ENCODE data around the gene VSTM2L.

The VSTM2L gene

GRCh38 chr20:37901654-37902503 is 1.0 kb upstream of the VSTM2L start:
- peak; percentile 63 for DNase-seq

DNA sequence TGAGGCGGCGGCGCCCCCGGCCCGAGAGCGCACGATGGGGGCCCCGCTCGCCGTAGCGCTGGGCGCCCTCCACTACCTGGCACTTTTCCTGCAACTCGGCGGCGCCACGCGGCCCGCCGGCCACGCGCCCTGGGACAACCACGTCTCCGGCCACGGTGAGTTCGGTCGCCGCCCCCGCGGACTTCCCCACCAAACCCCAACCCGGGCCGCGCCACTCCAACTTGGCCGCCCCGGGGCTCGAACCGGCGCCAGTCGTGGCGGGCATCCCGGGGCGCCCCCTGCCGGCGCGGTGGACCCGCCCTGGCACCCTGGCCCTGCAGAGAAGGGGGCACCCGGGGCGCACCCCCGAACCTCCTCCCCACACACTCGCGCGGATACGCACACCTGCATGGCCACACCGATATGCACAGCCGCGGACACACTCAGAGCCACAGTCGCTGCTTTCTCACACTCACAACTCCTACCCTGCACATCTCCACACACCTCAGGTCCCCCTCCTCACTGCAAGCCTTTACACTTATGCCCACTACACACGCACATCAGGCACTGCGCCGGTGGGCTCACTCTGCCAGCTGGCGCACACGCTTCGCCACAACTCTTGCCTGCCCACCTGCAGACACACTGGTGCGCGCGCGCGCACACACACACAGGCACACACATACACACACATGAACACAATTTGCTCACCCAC is 535 bp downstream of the VSTM2L start:
- no peak for DNase-seq

DNA sequence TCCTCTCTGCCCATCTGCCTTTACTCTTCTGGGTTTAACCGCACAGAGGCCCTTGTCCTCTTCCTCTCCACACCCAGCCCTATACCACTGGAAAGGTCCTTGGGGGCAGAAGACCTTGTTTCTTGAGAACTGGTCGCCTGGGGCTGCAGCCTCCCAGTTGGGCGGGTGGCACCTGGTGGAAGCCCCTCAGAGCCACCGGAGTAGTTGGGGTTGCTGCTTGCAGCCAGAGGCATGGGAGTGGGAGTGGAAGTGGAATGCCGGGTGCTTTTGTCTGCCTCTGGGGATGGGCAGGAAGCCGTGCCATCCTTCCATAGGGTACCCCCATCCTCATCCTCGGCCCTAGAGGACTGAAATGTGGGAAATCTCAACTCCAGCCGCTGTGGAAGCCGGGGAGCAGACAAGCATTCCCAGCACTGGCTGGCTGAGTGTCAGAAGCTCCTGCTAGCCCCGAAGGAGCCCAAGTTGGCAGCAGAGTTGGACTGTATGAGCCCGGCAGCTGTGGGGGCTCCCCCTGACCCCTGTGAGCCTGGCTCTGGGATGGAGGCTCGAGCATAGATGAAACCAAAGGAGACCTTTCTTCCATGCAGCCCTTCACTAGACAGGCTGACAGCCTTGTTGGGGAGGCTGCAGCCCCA is 1.2 kb downstream of the VSTM2L start:
- DNase-seq = no peak

- DNase-seq = no peak
Measured at GRCh38 chr20:37904845-37905373, 2.0 kb downstream of the VSTM2L start.

DNA sequence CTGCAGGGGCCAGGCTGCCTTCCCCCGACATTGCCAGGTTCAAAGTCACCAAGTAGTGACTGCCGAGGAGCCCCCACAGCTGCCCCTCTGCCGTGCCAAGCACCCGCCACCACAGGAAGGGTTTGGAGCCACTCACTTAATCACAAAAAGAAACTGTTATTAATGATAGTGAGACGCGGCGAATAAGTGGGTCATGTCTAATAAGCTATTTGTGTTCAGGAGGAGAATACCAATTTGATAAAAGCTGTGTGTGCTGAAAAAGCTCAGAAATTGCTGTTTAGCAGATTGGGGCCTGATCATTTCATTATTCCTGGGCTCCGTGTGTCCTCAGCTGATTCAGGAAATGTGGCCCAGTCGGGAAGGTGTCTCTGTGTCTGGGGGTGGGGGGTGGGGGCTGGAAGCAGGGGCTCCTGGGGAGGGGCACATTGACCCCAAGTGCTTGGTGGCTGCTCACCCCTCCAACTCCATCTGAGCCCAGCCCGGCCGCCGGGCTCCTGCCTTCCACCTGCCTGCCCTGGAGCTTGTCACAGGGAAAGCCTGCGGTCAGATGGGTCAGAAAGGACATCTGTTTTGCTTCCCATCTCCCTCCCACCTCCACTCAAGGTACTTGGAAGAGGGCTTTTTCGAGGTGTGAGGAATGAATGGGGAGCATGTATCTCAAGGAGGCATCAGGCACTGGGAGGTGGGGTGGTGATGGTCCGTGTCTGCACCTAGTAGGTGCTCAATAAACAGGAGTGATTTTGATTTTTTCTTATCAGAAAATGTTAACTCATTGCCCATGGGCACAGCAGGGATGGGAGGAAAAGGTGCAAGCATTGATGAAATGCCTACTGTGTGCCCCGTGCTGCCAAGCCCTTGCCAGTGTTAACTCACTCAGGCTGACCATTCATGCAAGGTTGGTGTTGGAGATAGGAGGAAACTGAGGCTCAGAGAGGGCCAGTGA is 3.0 kb downstream of the VSTM2L start:
- no peak for DNase-seq

GRCh38 chr20:37907330-37907676 is 4.4 kb downstream of the VSTM2L start:
- DNase-seq = no peak

DNA sequence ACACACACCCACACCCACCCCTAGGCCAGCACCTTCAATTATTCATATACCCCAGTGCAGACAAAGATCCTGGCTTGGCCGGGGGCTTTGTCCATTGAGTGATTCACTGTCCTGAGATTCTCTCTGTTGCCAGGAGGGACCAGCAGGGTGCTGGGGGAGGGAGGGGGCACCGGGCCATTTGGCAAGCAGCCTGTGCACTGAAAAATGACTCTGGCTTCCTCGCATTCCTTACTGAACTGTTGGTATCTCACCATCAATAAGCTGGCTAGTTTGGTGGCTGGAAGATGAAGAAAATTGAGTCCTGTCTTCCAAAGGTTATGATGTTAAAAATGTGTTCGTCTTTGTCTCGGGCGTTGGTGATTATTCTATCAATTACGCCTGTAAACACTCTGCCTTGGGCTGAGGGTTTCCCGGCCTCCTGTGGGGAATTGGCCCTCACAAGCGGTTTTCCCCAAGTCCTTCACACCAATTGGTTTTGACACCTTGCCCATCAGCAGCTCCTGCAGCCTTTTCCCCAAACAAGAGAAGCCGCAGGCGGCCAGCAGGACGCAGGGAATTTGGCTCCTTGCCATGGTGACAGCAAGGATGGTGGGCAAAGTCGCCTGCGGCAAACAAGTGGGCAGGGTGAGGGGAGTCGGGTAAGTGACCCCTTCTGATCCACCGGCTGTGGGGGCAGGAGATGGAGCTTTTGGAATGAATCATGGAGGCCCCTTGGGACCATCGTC is 4.9 kb downstream of the VSTM2L start:
- DNase-seq = no peak

- no peak for DNase-seq
Measured at GRCh38 chr20:37911261-37911660, 8.3 kb downstream of the VSTM2L start.

GRCh38 chr20:37911838-37912281 is 8.9 kb downstream of the VSTM2L start:
- DNase-seq = no peak

GRCh38 chr20:37912874-37913273 is 9.9 kb downstream of the VSTM2L start:
- DNase-seq = no peak

DNA sequence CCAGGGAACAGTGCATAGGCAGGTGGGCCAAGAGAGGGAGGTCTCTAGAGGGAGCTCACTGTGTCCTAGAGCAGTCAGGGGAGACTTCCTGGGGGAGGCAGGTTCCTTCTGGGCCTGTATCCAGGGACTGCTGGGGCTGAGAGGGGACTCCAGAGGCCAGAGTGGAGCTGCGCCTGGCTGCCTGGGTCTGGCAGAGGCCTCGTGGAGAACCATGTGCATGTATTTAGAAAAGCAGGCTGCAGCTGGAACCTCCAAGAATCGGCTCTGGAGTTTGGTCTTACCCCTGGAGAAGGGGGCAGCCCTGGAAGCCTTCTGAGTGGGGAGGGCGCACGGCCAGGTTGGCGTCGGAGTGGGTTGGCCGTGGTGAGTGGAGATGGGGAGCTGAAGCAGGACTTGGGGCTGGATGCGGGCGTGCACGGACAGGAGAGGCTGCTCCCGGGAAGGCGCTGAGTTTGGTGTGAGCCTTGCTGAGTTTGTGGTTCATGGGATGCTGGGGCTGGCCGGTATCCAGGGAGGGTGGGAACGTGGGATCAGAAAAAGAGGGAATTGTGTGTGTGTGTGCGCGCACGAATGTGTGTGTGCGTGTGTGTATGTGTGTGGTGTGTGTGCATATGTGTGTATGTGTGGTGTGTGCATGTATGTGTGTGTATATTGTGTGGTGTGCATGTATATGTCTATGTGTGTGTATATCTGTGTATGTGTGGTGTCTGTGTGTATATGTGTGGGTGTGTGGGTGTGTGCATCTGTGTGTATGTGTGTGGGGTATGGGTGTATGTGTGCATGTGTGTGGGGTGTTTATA is 10.8 kb downstream of the VSTM2L start:
- no peak for DNase-seq

DNA sequence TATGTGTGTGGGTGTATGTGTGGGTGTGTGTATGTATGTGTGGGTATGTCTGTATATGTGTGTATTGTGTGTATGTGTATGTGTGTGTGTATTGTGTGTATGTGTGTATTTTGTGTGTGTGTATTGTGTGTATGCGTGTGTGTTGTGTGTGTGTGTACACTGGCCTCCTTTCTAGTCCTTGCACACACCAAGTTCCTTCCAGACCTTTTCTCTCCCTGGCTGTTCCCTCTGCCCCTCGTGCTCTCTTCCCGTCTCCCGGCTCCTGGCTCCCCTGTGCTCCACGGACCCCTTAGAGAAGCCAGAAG is 11.4 kb downstream of the VSTM2L start:
- no peak for DNase-seq

DNA sequence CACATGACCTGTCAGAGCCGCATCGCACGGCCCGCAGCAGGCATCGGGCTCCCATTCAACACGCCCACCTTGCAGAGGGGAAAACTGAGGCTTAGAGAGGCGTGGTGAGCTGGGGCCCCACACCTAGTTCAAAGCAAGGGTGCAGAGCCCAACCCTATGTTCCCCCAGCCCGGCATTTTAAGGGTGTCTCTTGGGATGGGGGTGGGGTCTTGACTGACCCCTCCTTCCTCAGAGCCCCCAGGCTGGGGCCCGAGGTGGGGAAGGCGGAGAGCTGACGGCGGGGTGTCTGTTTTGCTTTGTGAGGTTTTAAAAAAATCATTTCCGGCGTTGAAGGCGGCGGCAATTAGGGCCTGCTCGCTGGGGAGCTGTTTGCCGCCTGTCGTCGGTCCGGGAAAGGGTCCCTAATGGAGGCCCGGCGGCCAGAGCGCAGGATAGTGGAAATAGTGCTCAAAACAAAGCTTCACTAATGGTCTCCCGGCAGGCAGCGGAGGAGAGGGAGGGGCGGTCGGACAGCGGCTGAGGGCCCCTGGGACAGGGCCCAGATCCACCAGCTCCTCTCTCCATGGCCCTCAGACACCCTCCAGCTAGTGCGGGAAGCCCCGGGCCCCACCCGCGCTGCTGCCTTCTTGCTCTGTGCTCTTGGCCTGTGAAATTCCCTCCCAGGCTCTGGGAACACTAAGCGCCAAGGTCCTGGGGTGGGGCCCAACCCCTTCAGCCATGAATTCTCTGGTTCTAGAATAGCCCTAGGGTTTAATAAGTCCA is 11.9 kb downstream of the VSTM2L start:
- peak; percentile 27 for DNase-seq

DNA sequence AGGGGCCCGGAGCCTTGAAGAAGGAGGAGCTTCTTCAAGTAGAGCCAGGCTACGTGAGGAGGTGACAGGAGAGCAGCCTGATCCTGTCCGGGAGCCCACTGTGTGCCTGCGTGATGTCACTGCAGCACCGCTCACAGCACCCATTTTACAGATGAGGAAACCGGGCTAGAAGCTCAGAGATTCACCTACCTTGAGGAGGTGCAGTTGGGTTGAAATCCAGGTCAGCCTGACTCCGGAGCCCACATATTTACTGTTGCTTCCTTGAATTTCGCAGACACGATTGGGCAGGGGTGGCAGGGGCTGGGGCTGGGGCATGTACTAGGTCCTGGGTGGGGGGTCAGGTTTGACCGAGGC is 12.5 kb downstream of the VSTM2L start:
- DNase-seq = no peak

DNA sequence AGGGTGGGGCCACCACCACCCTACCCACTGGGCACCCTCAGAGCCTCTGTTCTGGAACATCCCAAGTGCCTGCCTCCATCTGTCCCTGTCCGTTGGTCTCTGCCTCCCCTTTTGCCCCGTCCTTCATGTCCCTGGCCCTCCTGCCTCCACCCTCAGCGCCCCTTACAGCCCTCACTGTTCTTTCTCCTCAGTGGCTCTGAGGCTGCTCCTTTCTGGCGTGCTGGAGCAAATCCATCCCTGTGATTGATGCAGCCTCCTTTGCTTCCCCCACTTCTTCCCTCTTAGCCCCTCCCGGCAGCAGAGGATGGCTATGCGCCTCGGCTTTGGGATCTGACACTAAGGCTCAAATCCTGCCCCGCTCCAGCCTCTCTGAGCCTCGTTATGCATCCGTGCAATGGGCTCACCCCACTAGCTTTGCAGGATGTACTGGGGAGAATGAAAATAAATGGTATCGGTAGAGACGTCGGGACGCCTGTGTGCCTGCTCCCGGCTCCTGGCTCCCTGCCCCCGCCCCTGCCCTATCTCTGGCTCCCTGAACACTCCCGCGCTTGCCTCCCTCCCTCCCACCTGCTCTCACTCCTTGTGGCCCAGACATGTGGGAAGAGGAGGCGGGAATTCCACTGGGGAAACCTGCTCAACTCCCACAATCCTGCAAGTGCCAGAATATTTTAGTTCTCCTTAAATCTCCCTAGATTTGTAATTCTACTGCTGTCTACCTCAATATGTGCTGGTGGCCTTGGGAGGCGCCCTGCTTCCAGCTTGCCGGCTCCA is 13.1 kb downstream of the VSTM2L start:
- DNase-seq = no peak

- no peak for DNase-seq
Measured at GRCh38 chr20:37917461-37917860, 14.5 kb downstream of the VSTM2L start.

GRCh38 chr20:37918035-37918434 is 15.1 kb downstream of the VSTM2L start:
- no peak for DNase-seq

DNA sequence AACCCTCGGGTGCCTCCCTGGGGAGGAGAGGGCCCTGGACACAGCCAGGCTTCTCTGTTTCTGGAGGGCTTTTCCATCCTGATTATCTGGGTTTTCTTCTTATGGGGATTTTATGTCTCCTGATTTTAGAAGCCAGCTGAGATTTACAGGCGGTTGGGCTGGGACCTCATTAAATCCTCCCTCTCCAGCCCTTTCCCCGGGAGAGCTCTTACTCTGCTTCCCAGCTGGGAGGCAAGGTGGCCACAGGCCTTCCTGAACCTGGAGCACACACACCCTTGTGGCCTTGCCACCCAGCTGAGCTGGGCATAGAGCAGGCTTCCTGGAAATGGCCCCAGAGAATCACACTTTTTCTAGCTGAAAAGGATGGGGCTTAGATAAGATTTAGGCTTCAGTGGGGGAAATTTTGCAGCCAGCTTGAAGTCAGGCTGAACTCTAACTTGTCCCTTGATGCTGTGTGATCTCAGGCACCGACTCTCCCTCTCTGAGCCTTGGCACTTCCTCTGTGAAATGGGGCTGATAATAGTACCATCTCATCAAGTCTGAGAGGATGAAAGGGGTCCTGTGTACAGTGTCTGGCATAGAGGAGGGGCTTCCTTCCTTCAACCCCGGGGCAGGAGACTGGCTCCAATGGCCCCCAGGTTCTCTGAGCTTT is 16.6 kb downstream of the VSTM2L start:
- DNase-seq = no peak

DNA sequence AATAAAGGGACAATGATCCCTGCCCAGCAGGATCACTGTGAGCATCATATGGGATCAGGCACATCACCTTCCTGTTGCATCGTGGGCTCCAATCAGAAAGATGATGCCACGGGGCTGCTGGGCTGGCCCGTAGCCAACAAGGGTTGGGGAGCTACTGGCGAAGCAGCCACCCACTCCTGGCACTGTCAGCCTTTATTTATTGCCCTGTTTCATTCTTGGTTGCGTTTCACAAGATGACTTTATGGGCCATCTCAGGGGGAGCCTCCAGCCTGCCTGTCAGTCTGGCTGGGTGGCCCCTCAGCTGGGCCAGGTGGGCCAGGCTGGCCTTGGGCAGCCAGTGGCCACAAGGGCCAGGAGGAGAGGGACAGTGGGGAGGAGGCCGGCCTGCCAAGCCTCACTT is 17.3 kb downstream of the VSTM2L start:
- DNase-seq = peak; percentile 51

All from activated CD4-positive, alpha-beta T cell treated with anti-CD3 and anti-CD28 coated beads, Interleukin-10, Interleukin-2, amounts not matched to agents 100 ng/mL and 50 ng/mL, durations not matched to agents 16 hours and 8 hours (primary cell).